ENCODE results near the gene FMNL2.

Gene FMNL2

DNA sequence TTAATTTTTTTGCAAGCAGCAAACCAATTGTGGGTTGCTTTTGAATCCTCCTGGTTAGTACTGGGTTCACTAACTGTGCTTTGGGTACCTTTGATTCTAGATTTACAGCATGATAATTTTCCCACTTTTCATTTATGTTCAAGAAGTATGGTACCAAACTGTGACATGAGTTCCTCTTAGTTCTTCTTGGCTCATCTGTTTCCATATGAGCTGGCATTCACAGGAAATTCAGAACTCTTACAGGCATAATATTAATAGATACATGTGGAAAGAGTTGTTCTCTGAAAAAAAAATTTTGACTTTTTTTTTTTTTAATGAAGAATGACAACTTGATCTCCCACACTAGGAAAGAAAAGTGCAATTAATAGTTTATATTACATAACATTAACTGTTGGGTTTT, 59.4 kb downstream of the FMNL2 start:
- Histone ChIP-seq H3K9me3 (ENCODE audit: control insufficient read depth, insufficient read depth, low read length) (no peaks in the 10 kb centered on the region), H3K4me1 (ENCODE audit: insufficient read depth, low read length) (peaks cover 21% of the 10 kb centered on the region), H3K9ac (ENCODE audit: low read depth, low read length) (no peak overlapping the region), H3K36me3 (ENCODE audit: insufficient read depth, low read length) (no peaks in the 10 kb centered on the region)

DNA sequence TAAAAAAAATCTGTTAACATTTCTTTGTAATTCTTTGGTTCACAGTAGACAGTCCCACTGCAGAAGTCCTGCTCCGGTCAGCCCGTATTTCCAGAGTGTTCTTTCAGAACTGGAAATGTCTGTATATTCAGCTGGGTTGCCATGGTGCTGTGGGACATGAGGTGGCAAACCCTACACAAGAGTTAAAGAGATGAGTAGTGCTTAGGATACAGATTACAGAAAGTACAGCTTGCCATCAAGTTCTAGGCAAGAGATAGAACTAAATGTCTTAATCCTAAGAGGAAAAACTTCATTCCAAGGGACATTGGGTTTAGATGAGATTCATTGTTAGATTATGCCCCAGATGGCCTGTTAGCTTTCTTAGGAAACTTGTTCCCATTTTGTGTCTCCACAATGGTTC, 60.1 kb downstream of the FMNL2 start:
- H3K36me3 ChIP-seq (ENCODE audit: insufficient read depth, low read length), result no peaks in the 10 kb centered on the region
- H3K9me3 ChIP-seq (ENCODE audit: control insufficient read depth, insufficient read depth, low read length), result no peaks in the 10 kb centered on the region
- peaks cover 21% of the 10 kb centered on the region for H3K4me1 ChIP-seq (ENCODE audit: insufficient read depth, low read length)
- H3K9ac ChIP-seq (ENCODE audit: low read depth, low read length), result no peak overlapping the region

DNA sequence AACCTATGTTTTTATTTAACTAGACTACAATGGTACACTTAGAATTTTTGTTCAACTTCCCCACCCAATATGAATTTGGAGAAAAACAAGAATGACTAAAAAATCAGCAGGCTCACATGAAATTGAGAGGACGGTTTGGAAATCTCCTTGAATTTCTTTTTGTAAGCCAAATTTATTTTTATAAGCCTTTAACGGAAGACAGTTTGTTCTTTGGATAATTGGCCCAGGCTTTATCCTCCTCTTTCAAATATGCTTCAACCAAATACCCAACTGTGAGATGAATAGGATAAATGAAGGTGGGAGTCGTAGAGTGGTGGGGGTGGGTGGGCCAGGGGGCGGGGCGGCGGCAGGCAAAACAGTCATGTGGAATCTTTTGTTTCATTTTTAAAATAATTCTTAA, 60.6 kb downstream of the FMNL2 start:
- Histone ChIP-seq H3K4me1 (ENCODE audit: insufficient read depth, low read length) (peaks cover 21% of the 10 kb centered on the region), H3K9ac (ENCODE audit: low read depth, low read length) (no peak overlapping the region), H3K9me3 (ENCODE audit: control insufficient read depth, insufficient read depth, low read length) (no peaks in the 10 kb centered on the region), H3K36me3 (ENCODE audit: insufficient read depth, low read length) (no peaks in the 10 kb centered on the region)

- H3K36me3 ChIP-seq (ENCODE audit: insufficient read depth, low read length), result no peaks in the 10 kb centered on the region
- no peaks in the 10 kb centered on the region for H3K9me3 ChIP-seq (ENCODE audit: control insufficient read depth, insufficient read depth, low read length)
- H3K9ac ChIP-seq (ENCODE audit: low read depth, low read length), result no peak overlapping the region
- H3K4me1 ChIP-seq (ENCODE audit: insufficient read depth, low read length), result peaks cover 21% of the 10 kb centered on the region
Observed at GRCh38 chr2:152396051-152396511, 61.1 kb downstream of the FMNL2 start.

- Histone ChIP-seq H3K36me3 (ENCODE audit: insufficient read depth, low read length) (no peaks in the 10 kb centered on the region), H3K9me3 (ENCODE audit: control insufficient read depth, insufficient read depth, low read length) (no peaks in the 10 kb centered on the region), H3K4me1 (ENCODE audit: insufficient read depth, low read length) (peaks cover 21% of the 10 kb centered on the region), H3K9ac (ENCODE audit: low read depth, low read length) (no peak overlapping the region)
Observed at GRCh38 chr2:152396763-152397162, 61.8 kb downstream of the FMNL2 start.

GRCh38 chr2:152399003-152399402, 64.0 kb downstream of the FMNL2 start:
- Histone ChIP-seq H3K9ac (ENCODE audit: low read depth, low read length) (no peak overlapping the region), H3K9me3 (ENCODE audit: control insufficient read depth, insufficient read depth, low read length) (no peaks in the 10 kb centered on the region), H3K4me1 (ENCODE audit: insufficient read depth, low read length) (peaks cover 32% of the 10 kb centered on the region), H3K36me3 (ENCODE audit: insufficient read depth, low read length) (no peaks in the 10 kb centered on the region)

- Histone ChIP-seq H3K36me3 (ENCODE audit: insufficient read depth, low read length) (no peaks in the 10 kb centered on the region), H3K9ac (ENCODE audit: low read depth, low read length) (no peak overlapping the region), H3K4me1 (ENCODE audit: insufficient read depth, low read length) (peaks cover 33% of the 10 kb centered on the region), H3K9me3 (ENCODE audit: control insufficient read depth, insufficient read depth, low read length) (no peaks in the 10 kb centered on the region)
Observed at GRCh38 chr2:152400607-152401214, 65.7 kb downstream of the FMNL2 start.

DNA sequence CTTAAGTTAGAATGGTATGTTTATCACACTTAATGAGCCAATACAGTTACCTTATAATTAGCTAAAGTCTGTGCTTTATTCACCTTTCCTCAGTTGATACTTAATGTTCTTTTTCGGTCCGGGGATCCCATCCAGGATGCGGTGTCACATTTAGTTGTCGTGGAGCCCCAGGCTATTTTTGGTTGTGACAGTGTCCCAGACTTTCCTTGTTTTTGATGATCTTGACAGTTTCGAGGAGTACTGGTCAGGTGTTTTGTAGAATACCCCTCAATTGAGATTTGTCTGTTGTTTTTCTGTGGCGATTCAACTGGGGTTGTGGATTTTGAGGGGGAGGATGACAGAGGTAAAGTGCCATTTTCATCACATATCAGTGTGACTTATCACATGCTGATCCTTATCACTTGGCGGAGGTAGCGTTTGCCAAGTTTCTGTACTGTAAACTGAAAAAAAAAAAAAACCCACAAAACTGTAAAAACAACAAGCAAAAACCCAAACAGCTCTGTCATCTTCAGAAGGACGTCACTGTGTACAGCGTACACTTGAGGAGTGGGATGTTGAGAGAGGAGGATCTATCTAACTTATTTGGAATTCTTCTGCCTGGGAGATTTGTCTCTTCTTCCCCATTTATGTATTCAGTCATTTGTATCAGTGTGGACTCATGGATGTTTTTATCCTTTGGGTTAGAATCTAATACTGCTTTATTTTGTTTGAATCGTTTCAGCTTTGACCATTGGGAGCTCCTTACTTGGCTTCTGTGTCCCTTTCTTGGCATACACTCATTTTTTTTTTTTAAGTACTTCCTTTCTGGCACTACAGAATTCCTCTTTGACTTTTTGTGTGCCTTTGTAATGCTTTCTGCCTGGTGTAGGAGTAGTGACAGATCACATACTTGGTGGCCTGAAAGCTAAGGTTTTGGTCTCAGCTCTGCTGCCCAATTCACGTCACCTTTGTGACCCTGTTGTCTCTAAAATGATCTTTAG, 68.1 kb downstream of the FMNL2 start:
- Histone ChIP-seq H3K9ac (ENCODE audit: low read depth, low read length) (no peak overlapping the region), H3K36me3 (ENCODE audit: insufficient read depth, low read length) (no peaks in the 10 kb centered on the region), H3K4me1 (ENCODE audit: insufficient read depth, low read length) (peaks cover 41% of the 10 kb centered on the region), H3K9me3 (ENCODE audit: control insufficient read depth, insufficient read depth, low read length) (no peaks in the 10 kb centered on the region)

GRCh38 chr2:152405206-152406118, 70.5 kb downstream of the FMNL2 start:
- H3K4me1 ChIP-seq (ENCODE audit: insufficient read depth, low read length), result peaks cover 52% of the 10 kb centered on the region
- no peak overlapping the region for H3K9ac ChIP-seq (ENCODE audit: low read depth, low read length)
- no peaks in the 10 kb centered on the region for H3K9me3 ChIP-seq (ENCODE audit: control insufficient read depth, insufficient read depth, low read length)
- no peaks in the 10 kb centered on the region for H3K36me3 ChIP-seq (ENCODE audit: insufficient read depth, low read length)

DNA sequence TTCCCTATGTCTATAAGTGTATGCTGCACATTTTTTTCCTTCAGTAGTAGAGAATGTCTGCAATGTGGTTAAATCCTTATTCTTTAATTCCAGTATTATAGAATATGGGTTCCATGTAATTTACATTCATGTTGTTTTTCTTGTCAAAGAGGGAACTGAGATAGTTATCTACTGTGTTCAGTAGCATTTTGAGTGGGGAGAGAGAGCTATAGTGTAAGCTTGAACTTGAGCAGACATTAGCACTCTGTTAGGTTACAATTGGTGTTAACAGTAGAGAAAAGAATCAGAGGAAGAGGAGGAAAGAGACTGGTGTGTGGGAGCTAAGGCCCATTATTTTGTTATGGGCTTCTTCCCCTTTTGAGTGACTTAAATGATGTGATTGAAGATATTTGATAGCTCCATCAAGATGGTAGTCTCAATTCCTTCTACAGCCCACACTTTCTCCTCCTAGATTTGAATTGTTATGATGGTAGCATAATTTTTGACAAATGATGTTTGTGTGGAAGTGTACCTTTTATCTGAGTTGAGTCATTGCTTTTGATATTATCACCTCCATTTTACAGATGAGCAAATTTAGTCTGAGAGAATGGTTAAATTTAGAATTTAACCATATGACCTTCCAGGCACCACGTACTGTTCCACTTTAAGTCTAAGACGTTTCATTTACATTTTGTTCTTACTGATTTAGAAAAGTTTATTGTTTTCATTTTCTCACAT, 71.3 kb downstream of the FMNL2 start:
- Histone ChIP-seq H3K9ac (ENCODE audit: low read depth, low read length) (no peak overlapping the region), H3K4me1 (ENCODE audit: insufficient read depth, low read length) (peaks cover 55% of the 10 kb centered on the region)

GRCh38 chr2:152406836-152407161, 71.8 kb downstream of the FMNL2 start:
- Histone ChIP-seq H3K9me3 (ENCODE audit: control insufficient read depth, insufficient read depth, low read length) (no peaks in the 10 kb centered on the region), H3K36me3 (ENCODE audit: insufficient read depth, low read length) (no peaks in the 10 kb centered on the region), H3K4me1 (ENCODE audit: insufficient read depth, low read length) (peaks cover 60% of the 10 kb centered on the region), H3K9ac (ENCODE audit: low read depth, low read length) (no peak overlapping the region)

More for the DNA sequence above, 71.3 kb downstream of the FMNL2 start:
- Histone ChIP-seq H3K36me3 (ENCODE audit: insufficient read depth, low read length) (no peaks in the 10 kb centered on the region), H3K9me3 (ENCODE audit: control insufficient read depth, insufficient read depth, low read length) (no peaks in the 10 kb centered on the region)

GRCh38 chr2:152407204-152407721, 72.3 kb downstream of the FMNL2 start:
- H3K4me1 ChIP-seq (ENCODE audit: insufficient read depth, low read length), result peaks cover 60% of the 10 kb centered on the region
- H3K36me3 ChIP-seq (ENCODE audit: insufficient read depth, low read length), result no peaks in the 10 kb centered on the region
- H3K9me3 ChIP-seq (ENCODE audit: control insufficient read depth, insufficient read depth, low read length), result no peaks in the 10 kb centered on the region
- H3K9ac ChIP-seq (ENCODE audit: low read depth, low read length), result no peak overlapping the region

DNA sequence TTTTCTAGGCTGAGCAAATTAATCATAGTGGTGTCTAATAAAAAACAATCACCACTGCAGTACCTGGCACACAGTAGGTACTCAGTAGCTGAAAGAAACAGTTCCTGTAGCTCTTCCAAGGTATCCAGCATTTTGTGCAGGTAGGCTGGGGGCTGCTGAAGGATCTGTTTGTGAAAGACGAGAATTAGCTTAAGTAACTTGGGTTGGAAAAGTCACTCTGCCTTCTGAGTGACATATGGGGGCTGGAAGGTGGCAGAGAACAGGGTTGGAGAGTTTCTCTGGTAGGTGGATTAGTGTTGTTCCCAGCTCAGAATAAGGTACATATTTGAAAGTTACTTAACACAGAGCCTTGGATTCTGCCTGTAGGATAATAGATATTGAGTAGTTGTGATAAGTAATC, 72.8 kb downstream of the FMNL2 start:
- no peak overlapping the region for H3K9ac ChIP-seq (ENCODE audit: low read depth, low read length)

More for the DNA sequence above, 72.8 kb downstream of the FMNL2 start:
- peaks cover 57% of the 10 kb centered on the region for H3K4me1 ChIP-seq (ENCODE audit: insufficient read depth, low read length)
- H3K36me3 ChIP-seq (ENCODE audit: insufficient read depth, low read length), result no peaks in the 10 kb centered on the region
- no peaks in the 10 kb centered on the region for H3K9me3 ChIP-seq (ENCODE audit: control insufficient read depth, insufficient read depth, low read length)

Measured in ES-I3 (cell line).